Adipocyte (in vitro differentiated cells): ENCODE results near the gene NRXN3.

Experiments used
- DNase-seq: peaks from one replicate; pipeline ENCODE4 v3.0.0-alpha.2; 2015; ENCODE audit warnings: low read depth
- H3K27me3 ChIP-seq: replicated peaks from 2 replicates; pipeline ENCODE4 v1.7.0; 2013; ENCODE audit warnings: mild to moderate bottlenecking, low read length, moderate library complexity; ENCODE audit not compliant: control insufficient read depth, insufficient read depth
- H3K36me3 ChIP-seq: 2 replicates; pipeline ENCODE4 v1.7.0; 2013; ENCODE audit warnings: low read length, mild to moderate bottlenecking, moderate library complexity; ENCODE audit not compliant: control insufficient read depth, insufficient read depth, severe bottlenecking
- H3K4me1 ChIP-seq: 2 replicates; pipeline ENCODE4 v1.7.0; 2013; ENCODE audit warnings: mild to moderate bottlenecking, low read length, moderate library complexity; ENCODE audit not compliant: control insufficient read depth, insufficient read depth
- H3K4me3 ChIP-seq: 2 replicates; pipeline ENCODE4 v1.7.0; 2013; ENCODE audit warnings: mild to moderate bottlenecking, low read length, moderate library complexity
- H3K9ac ChIP-seq: 2 replicates; pipeline ENCODE4 v1.7.0; 2013; ENCODE audit warnings: mild to moderate bottlenecking, low read length, moderate library complexity
- H3K9me3 ChIP-seq: 2 replicates; pipeline ENCODE4 v1.7.0; 2013; ENCODE audit warnings: mild to moderate bottlenecking, low read length, moderate library complexity; ENCODE audit not compliant: control insufficient read depth

NRXN3 gene

DNA sequence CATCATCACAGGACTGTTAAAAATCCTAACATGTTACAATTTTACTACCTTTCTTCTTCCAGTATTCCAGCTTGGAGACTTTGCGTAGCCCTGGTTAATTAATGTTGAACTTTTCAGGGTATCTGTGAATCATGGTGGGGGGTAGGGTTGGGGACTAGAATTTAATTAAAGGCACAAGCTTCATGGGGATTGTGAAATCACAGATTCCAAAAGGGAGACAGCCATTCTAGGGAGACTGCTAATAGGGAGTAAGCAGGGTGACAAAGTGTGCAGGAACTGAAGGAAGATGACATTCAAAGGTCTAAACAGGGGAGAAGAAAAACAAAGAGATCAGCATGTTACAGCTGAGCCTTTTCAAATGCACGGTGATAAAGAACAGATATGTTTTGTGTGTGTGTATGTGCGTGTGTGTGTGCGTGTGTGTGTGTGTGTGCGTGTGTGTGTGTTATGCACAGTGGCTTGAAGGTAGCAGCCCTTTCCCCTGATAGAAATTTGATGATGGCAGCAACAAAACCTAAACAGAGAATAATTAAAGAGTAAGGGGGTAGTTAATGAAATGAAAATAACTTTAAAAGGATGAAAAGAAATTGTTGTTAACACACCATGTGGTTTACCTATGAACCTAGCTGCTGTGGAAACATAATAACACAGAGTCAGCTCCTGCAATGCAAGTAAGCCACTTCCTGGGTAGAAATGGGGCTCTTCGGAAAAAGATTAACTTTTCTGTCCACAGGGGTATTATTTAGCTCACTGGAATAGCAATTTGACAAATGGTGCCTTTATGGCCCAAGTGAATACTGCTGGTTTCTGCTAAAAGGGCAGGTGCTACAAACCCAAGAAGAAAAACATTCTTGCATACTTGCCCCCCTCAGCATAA, 1459.5 kb downstream of the NRXN3 start:
- no peaks in the 10 kb centered on the region for H3K27me3 ChIP-seq
- H3K9ac ChIP-seq = no peak overlapping the region
- no peak for DNase-seq
- H3K4me3 ChIP-seq = no peak overlapping the region
- H3K9me3 ChIP-seq = no peaks in the 10 kb centered on the region
- no peaks in the 10 kb centered on the region for H3K36me3 ChIP-seq
- peaks cover 9% of the 10 kb centered on the region for H3K4me1 ChIP-seq

DNA sequence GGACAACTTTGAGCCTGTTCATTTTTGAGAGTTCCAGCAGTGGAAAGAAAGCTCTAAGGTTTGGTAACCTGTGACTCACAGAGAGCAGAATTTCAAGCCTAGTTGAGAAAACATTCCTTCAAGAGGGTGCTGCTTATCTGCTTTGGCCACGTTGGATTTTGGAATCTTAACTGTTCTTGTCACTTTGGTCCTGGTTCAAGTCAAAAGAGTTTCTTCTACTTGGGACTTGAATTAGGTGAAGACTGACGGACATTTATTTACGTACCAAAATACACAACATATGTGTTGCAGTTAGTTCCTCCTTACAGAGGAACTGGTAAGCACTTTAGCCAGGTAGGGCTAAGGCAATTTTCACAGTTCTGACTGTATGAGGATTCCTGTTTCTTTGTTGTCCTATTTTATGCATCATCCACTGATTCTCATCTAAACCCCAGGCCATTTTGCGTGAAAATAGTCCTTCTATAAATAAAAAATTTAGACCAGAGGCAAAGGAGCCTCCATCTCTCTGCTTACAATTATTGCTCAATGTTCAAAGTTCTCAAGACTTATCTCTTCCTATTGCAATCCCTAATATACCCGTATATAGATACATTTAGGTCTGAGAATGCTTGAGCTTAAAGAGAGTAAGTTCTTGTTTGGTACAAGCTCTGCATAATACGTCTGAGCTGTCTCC, 1460.3 kb downstream of the NRXN3 start:
- Histone ChIP-seq H3K4me1 (peaks cover 9% of the 10 kb centered on the region), H3K9me3 (no peaks in the 10 kb centered on the region), H3K4me3 (no peak overlapping the region), H3K9ac (no peak overlapping the region), H3K36me3 (no peaks in the 10 kb centered on the region), H3K27me3 (no peaks in the 10 kb centered on the region)
- no peak for DNase-seq

DNA sequence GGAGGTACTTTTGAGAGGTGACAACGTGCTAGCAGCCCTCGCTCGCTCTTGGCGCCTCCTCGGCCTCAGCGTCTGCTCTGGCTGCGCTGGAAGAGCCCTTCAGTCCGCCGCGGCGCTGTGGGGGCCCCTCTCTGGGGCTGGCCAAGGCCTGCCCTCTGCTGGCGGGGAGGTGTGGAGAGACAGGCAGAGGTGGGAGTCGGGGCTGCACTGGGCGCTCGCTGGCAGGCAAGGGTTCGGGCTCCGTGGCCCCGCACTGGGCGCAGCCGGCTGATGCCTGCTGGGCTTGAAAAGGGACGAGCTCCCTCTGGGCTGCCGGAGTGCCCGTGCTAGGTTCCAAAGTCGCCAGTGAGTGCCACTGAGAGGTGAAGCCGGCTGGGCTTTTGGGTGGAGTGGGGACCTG, 1461.1 kb downstream of the NRXN3 start:
- Histone ChIP-seq H3K4me3 (no peak overlapping the region), H3K36me3 (no peaks in the 10 kb centered on the region), H3K9me3 (peaks cover 3% of the 10 kb centered on the region), H3K9ac (no peak overlapping the region), H3K27me3 (no peaks in the 10 kb centered on the region), H3K4me1 (peaks cover 9% of the 10 kb centered on the region)
- no peak for DNase-seq

DNA sequence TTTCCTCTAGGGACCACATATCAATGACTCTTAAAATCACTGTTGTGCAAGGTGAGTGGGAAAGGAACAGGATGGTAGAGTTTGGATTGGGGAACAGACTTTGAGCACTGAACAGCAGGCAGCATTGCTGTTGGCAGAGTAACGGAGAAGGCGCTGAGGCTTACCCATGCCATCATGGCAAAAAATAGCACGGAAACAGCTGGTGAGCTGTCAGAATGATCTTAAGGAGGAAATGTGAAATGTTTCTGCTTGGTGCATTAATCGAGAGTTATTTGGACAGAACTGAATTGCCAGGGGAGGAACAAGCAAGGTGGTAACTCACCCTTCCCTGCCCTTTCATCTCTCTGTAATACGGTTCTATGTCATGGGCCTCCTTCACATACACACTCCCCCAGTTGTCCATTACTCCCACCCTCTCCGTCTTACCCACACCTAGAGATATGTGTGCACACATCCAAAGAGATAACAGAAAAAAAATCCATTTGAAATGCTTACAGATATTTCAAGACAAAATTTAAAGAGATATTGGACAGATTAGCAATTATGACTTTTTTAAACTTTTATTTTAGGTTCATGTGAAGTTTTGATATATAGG, 1468.6 kb downstream of the NRXN3 start:
- no peak overlapping the region for H3K4me3 ChIP-seq
- H3K9ac ChIP-seq = no peak overlapping the region
- peaks cover 3% of the 10 kb centered on the region for H3K9me3 ChIP-seq
- DNase-seq = no peak
- H3K4me1 ChIP-seq = no peaks in the 10 kb centered on the region
- no peaks in the 10 kb centered on the region for H3K27me3 ChIP-seq
- H3K36me3 ChIP-seq = no peaks in the 10 kb centered on the region

DNA sequence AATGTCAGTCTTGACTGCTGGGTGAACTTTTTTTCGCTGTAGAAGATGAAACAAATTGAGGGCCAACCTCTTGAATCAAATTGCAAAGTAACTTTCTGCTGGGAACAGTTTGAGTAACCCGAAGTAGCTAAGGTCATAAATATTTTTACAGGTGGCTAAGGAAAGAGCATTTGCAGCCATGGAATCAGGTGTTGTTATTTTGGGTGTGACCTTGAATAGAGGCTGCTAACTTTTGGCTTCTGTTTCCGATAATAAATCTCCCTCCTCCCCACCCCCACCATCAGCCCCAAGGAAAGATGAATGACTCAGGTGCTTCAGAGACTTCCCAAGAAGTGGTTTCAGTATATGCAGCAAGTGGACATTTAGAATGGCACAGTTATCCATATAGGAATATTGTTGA, 1469.4 kb downstream of the NRXN3 start:
- no peaks in the 10 kb centered on the region for H3K4me1 ChIP-seq
- H3K27me3 ChIP-seq = no peaks in the 10 kb centered on the region
- H3K9ac ChIP-seq = no peak overlapping the region
- no peak for DNase-seq
- peaks cover 3% of the 10 kb centered on the region for H3K9me3 ChIP-seq
- no peak overlapping the region for H3K4me3 ChIP-seq
- no peaks in the 10 kb centered on the region for H3K36me3 ChIP-seq

DNA sequence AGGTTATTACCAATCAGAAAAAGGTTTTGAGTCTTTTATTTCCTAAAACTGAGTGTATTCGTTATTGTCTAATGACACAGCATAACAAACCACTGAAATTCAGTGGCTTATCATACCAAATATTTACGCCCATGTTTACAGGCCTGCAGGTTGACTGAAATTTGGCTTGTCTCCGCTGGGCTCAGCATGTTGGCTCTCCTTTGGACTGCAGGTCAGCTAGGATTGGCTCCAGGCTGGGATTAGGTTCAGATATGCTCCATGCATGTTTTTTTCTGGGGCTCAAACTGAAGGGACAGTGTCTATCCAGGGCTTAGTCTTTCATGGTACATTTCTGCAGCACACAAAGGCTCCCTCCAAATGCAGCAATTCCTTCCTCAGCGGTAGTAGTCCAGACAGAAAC, 1471.2 kb downstream of the NRXN3 start:
- Histone ChIP-seq H3K4me3 (no peak overlapping the region), H3K9me3 (no peaks in the 10 kb centered on the region), H3K4me1 (no peaks in the 10 kb centered on the region), H3K27me3 (no peaks in the 10 kb centered on the region), H3K9ac (no peak overlapping the region), H3K36me3 (no peaks in the 10 kb centered on the region)
- no peak for DNase-seq

DNA sequence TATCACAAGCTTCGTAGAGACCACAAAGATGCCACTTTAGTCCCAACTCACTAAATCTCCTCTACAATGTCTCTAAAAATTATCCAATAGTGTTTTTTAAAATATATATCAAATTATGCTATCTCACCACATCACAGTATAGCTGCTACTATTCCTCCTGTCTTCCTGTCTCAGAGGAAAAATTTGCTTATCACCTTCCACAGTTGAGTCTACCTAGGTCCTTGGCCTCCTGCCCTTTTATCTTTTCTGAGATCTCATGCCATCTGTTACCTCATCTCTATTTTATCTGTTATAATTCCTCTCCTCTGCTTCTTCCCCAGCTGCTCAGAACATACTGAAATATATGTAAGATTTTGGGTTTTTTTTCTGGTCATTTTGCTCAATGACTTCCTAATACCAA, 1473.0 kb downstream of the NRXN3 start:
- no peaks in the 10 kb centered on the region for H3K27me3 ChIP-seq
- no peak overlapping the region for H3K4me3 ChIP-seq
- no peak overlapping the region for H3K9ac ChIP-seq
- no peak for DNase-seq
- H3K36me3 ChIP-seq = no peaks in the 10 kb centered on the region
- no peaks in the 10 kb centered on the region for H3K9me3 ChIP-seq
- H3K4me1 ChIP-seq = no peaks in the 10 kb centered on the region

DNA sequence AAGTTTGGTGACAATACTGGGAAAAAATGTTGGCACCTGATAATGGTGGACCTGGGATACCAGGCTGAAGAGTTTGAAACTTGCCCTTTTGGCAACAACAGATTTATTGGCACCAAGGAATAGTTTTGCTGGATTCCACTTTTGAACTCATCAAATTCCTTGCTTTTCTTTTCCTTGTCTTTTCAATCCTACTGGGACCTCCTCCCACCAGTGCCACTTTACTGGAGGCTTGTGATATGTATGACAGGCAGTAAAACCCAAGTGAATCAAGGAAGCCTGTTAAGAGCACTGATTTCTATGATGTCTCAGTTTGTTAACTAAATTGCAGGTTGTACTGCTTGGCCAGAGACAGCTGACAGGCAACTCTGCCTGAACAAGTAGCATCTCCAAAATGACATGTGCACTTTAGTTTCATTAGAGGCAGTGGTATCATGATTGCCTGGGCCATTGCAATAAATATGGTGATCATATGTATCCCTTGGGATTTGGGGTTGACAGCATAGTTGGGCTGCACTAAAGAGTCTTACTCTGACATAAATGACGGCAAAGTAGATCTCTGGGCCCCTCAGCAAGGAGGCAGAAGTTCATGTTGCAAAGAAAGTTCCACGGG, 1475.7 kb downstream of the NRXN3 start:
- no peaks in the 10 kb centered on the region for H3K27me3 ChIP-seq
- H3K4me1 ChIP-seq = no peaks in the 10 kb centered on the region
- DNase-seq = no peak
- H3K36me3 ChIP-seq = no peaks in the 10 kb centered on the region
- no peak overlapping the region for H3K9ac ChIP-seq
- no peaks in the 10 kb centered on the region for H3K9me3 ChIP-seq
- no peak overlapping the region for H3K4me3 ChIP-seq

DNA sequence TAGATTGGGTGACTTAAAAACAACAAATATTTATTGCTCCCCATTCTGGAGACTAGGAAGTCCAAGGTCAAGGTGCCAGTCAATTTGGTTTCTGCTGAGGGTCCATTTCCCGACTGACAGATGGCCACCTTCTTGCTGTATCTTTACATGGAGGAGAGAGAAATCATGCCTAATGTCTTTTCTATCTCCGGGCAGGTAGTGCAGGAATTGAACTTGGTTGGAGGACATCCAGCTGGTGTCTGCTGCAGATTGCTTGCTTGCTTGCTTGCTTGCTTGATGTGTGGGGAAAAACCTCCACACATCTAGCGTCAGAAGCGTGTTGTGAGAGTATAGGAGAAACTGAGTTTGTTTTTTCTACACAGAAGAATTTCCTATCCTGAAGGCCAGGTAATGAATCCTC, 1479.7 kb downstream of the NRXN3 start:
- Histone ChIP-seq H3K4me1 (no peaks in the 10 kb centered on the region), H3K9me3 (no peaks in the 10 kb centered on the region), H3K9ac (no peak overlapping the region), H3K36me3 (no peaks in the 10 kb centered on the region), H3K27me3 (no peaks in the 10 kb centered on the region), H3K4me3 (no peak overlapping the region)
- DNase-seq = no peak

DNA sequence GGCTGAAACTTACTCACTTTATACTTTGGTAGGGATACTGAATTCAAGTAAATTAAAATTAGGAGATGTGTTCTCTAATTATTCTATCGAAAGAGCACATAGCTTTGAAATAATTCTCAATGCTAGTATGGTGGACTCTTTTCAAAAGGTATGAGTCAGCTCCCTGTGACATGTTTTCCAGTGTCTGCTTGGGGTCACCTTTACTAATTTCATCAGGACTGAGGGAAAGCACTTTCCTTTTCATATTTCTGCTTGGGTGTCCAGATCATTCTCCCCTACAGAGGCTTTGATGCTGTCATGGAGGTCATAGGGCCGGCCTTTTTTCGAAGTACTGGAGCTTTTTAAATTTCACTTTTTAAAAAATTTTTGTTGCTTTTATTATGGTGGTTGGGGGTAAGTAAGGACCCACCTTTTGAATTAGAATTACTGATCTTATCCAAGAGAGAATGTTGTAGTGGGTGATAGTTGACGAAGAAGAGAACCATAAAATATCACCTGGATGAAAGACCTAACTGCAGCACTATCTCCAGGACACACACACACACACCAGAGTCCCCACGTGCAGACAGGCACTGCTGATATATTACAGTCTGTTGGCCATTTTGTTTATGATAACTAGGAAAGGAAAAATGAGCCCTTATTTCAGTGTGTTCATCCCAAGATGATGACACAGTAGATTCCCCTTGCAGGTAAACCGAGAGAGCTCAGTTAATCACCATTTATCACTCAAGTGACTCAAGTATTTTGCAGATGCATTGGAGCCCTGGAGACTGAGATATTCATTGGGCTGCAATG, 1482.5 kb downstream of the NRXN3 start:
- no peaks in the 10 kb centered on the region for H3K27me3 ChIP-seq
- no peaks in the 10 kb centered on the region for H3K9me3 ChIP-seq
- DNase-seq = no peak
- H3K9ac ChIP-seq = no peak overlapping the region
- H3K4me1 ChIP-seq = no peaks in the 10 kb centered on the region
- no peak overlapping the region for H3K4me3 ChIP-seq
- H3K36me3 ChIP-seq = no peaks in the 10 kb centered on the region
